ES-I3 (cell line): ENCODE measurements around the gene PRKAG2.

Source experiments
- H3K36me3 ChIP-seq: 2 replicates; pipeline ENCODE4 v1.6.1; 2013; ENCODE audit warnings: mild to moderate bottlenecking, low read length, control low read depth, moderate library complexity; ENCODE audit not compliant: insufficient read depth
- H3K4me1 ChIP-seq: 2 replicates; pipeline ENCODE4 v1.6.1; 2013; ENCODE audit warnings: mild to moderate bottlenecking, control low read depth, low read length; ENCODE audit not compliant: insufficient read depth
- H3K9ac ChIP-seq: 2 replicates; pipeline ENCODE4 v1.6.1; 2013; ENCODE audit warnings: low read depth, mild to moderate bottlenecking, low read length, moderate library complexity
- H3K9me3 ChIP-seq: 2 replicates; pipeline ENCODE4 v1.6.1; 2013; ENCODE audit warnings: mild to moderate bottlenecking, low read length, moderate library complexity; ENCODE audit not compliant: control insufficient read depth, insufficient read depth

PRKAG2 gene

DNA sequence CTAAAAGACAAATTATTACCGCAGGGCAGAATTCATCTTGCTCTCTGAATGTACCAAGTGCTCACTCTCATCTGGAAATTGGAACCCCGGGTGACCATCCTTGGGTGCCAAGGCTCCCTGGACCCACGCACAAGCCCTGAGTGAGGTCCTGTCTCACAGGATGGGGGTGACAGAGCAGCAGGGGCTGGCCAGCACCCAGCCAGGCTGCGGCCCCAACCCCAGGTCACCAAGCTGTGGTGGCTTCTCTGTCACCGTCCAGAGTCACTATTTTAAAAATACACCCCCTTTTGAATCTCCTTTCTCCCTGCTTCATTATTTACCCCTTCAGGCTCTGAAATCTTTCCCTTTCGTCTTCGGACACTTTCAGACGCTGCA lies 148.6 kb downstream of the PRKAG2 start:
- H3K4me1 ChIP-seq, result peaks cover 23% of the 10 kb centered on the region
- no peaks in the 10 kb centered on the region for H3K9me3 ChIP-seq
- no peaks in the 10 kb centered on the region for H3K36me3 ChIP-seq
- H3K9ac ChIP-seq, result peak overlapping the region; percentile 1; the same call in 1 of the 2 replicates

GRCh38 chr7:151727579-151728285 lies 149.2 kb downstream of the PRKAG2 start:
- H3K4me1 ChIP-seq, result peaks cover 23% of the 10 kb centered on the region
- no peaks in the 10 kb centered on the region for H3K36me3 ChIP-seq
- H3K9me3 ChIP-seq, result no peaks in the 10 kb centered on the region
- H3K9ac ChIP-seq, result peak overlapping the region; percentile 1; the same call in 1 of the 2 replicates

GRCh38 chr7:151726652-151727578 lies 150.0 kb downstream of the PRKAG2 start:
- H3K4me1 ChIP-seq, result peaks cover 28% of the 10 kb centered on the region
- H3K9ac ChIP-seq, result no peak overlapping the region
- H3K36me3 ChIP-seq, result no peaks in the 10 kb centered on the region
- no peaks in the 10 kb centered on the region for H3K9me3 ChIP-seq

GRCh38 chr7:151725844-151726651 lies 150.9 kb downstream of the PRKAG2 start:
- Histone ChIP-seq H3K9me3 (no peaks in the 10 kb centered on the region), H3K9ac (no peak overlapping the region), H3K36me3 (no peaks in the 10 kb centered on the region), H3K4me1 (peaks cover 28% of the 10 kb centered on the region)

- peaks cover 28% of the 10 kb centered on the region for H3K4me1 ChIP-seq
- no peak overlapping the region for H3K9ac ChIP-seq
- no peaks in the 10 kb centered on the region for H3K9me3 ChIP-seq
- no peaks in the 10 kb centered on the region for H3K36me3 ChIP-seq
Observed at GRCh38 chr7:151724920-151725584, 151.9 kb downstream of the PRKAG2 start.

DNA sequence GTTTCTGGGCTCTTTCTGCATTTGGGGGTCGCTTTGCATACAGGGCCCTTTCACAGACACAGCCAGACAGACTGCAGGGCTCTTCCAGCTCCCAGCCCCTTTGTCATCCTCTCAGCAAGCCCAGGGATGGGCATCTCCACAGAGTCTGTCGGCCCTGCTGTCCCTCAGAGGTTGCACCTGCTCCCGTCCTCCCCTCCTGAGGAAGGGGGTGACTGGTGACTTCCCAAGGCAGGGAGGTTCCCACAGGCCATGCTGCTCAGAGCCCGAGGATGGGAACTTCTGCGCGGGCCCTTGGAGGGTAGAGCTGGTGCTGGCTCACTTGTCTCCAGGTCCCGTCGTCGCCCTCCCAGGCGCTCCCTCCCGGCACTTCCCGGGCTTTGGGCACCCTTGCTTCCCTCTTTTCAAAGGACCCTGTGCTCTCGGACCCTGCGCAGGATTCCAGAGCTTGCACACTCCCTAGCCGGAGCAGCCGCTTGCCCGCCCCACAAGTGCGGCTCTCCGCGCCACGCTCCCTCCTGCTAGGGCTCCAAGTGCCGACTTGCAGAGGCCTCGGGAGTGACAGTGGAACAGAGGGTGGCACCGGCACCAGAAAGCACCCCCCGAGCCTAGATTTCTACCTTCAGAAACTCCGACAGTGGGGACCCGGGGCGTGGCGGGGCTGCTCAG lies 152.5 kb downstream of the PRKAG2 start:
- no peaks in the 10 kb centered on the region for H3K36me3 ChIP-seq
- H3K4me1 ChIP-seq, result peaks cover 28% of the 10 kb centered on the region
- H3K9ac ChIP-seq, result no peak overlapping the region
- no peaks in the 10 kb centered on the region for H3K9me3 ChIP-seq

- Histone ChIP-seq H3K9me3 (no peaks in the 10 kb centered on the region), H3K4me1 (peaks cover 27% of the 10 kb centered on the region), H3K9ac (no peak overlapping the region), H3K36me3 (no peaks in the 10 kb centered on the region)
Observed at GRCh38 chr7:151723321-151723720, 153.6 kb downstream of the PRKAG2 start.

- H3K9ac ChIP-seq, result no peak overlapping the region
- H3K4me1 ChIP-seq, result peaks cover 21% of the 10 kb centered on the region
- H3K9me3 ChIP-seq, result no peaks in the 10 kb centered on the region
- H3K36me3 ChIP-seq, result no peaks in the 10 kb centered on the region
Observed at GRCh38 chr7:151722533-151722932, 154.4 kb downstream of the PRKAG2 start.

DNA sequence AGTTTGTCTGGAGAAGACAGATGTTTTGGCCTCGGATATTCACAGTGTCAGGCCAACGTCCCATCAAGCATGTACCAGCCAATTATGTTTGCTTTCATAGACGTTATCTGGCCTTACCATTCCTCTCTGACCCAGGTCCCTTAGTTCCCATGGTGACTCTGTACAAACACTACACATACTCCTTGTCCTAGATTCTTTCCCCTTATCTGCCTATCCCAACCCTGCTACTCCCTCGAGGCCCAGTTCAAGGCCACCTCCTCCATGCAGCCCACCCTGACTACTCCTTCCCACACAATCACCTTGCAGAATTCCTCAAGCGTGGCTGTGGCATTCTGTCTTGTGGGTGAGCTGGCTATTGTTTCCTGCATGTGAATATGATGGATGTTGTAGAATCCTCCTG lies 155.2 kb downstream of the PRKAG2 start:
- Histone ChIP-seq H3K4me1 (peaks cover 13% of the 10 kb centered on the region), H3K9ac (no peak overlapping the region), H3K9me3 (no peaks in the 10 kb centered on the region), H3K36me3 (no peaks in the 10 kb centered on the region)

DNA sequence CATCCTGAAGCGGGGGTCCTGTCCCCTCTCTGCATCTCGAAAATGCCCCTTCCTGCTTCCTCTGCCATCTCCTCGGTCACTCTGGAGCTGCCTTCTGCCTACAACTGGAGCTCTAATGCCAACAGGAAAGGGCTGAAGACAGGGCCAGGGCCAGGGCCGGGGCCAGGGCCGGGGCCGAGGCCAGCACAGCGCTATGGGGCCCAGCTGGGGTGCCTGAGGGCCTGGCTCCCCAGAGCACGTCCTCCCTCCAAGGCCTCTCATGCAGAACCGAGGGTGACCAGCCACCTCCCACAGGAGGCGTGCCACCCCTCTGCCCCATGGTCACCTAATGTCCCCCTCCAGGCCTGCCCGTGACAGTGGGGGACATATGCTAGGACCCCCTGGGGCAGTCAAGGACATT lies 155.7 kb downstream of the PRKAG2 start:
- Histone ChIP-seq H3K36me3 (no peaks in the 10 kb centered on the region), H3K9ac (no peak overlapping the region), H3K9me3 (no peaks in the 10 kb centered on the region), H3K4me1 (peaks cover 10% of the 10 kb centered on the region; the same call in 1 of the 2 replicates)

DNA sequence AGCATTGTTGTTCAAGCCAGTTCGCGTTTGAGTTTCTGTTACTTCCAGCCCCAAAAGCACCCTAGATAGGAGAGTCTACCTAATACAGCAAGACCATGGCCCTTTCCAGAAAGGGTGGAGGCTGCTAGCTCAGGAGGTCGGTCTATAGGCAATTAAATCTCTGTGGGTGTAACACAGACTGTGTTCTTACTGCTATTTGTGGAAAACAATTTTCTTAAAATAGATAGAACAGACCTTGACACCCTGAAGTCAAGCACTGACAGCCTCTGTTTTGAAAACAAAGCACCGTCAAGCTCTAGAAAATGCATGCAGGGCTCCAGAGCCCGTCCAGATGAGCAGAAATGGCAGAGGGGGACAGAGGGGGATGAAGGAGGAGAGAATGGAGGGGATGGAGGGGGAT lies 156.6 kb downstream of the PRKAG2 start:
- Histone ChIP-seq H3K36me3 (no peaks in the 10 kb centered on the region), H3K9me3 (no peaks in the 10 kb centered on the region), H3K9ac (no peak overlapping the region), H3K4me1 (peaks cover 4% of the 10 kb centered on the region; the same call in 1 of the 2 replicates)

DNA sequence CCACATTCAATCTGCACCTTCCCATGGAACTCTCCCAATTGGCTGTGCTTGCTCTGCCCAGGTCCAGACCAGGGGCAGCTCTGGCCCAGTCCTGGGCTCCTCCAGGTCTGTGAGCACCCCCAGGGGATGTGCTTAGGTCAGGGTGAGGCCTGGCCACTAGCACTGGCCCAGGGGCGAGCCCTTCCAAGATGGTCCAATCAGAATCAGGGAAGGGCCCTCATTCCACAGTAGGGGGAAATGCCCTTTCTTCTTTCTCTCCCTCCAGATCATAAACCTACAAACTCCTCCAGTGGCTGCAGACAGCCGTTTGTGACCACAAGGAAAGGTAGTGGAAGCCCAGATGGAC lies 157.0 kb downstream of the PRKAG2 start:
- no peaks in the 10 kb centered on the region for H3K36me3 ChIP-seq
- H3K9ac ChIP-seq, result no peak overlapping the region
- H3K4me1 ChIP-seq, result peaks cover 4% of the 10 kb centered on the region; the same call in 1 of the 2 replicates
- H3K9me3 ChIP-seq, result no peaks in the 10 kb centered on the region

DNA sequence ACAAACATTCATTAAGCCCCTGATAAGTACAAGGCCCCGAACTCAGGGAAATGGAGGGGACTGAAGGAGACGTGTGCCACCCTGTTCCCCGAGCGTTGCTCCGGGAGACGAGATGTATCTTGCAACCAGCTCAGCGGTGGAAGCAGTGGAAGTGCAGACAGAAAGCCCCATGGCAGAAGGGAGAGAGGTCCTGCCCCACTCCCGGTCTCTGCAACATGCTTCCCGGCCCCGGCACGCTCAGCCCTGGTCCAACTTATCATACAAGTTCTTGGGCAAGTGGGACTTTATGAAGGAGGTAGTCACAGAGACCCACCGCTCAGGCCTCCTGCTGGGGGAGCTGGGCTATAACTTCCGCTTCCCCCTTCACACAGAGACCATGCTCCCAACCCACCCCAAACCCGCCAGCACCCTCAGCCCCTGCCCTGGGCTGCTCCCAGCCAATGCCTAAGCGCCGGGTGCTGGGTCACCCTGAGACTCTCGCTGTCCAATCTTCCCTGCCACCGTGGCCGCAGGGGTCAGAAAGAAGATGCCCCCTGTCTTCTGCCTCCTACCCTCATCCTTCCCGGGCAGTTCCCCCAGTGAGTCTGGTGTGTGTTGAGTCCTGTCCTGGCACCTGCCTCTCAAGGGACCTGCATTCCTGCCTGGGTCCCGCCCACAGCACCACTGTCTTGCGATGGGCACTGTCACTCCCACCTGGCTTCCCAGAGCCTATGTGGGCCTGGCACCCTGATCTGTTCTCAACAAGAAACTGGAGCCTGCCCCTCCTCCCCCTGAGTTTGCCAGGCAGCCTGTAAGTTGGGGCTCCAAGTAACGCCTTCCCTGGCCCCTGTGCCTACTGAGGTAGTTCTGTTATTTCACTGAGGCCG lies 157.7 kb downstream of the PRKAG2 start:
- H3K4me1 ChIP-seq, result peaks cover 4% of the 10 kb centered on the region; the same call in 1 of the 2 replicates
- no peaks in the 10 kb centered on the region for H3K36me3 ChIP-seq
- H3K9me3 ChIP-seq, result no peaks in the 10 kb centered on the region
- H3K9ac ChIP-seq, result no peak overlapping the region
